GM18868 (cell line): ENCODE measurements around the gene ATP10B.

ENCODE experiments used
- ATAC-seq: cut with Tn5 transposase; IDR thresholded peaks from one replicate; pipeline ENCODE4 v1.9.1; 2021; ENCODE audit warnings: mild to moderate bottlenecking, moderate library complexity; ENCODE audit not compliant: unreplicated experiment

Gene ATP10B

DNA sequence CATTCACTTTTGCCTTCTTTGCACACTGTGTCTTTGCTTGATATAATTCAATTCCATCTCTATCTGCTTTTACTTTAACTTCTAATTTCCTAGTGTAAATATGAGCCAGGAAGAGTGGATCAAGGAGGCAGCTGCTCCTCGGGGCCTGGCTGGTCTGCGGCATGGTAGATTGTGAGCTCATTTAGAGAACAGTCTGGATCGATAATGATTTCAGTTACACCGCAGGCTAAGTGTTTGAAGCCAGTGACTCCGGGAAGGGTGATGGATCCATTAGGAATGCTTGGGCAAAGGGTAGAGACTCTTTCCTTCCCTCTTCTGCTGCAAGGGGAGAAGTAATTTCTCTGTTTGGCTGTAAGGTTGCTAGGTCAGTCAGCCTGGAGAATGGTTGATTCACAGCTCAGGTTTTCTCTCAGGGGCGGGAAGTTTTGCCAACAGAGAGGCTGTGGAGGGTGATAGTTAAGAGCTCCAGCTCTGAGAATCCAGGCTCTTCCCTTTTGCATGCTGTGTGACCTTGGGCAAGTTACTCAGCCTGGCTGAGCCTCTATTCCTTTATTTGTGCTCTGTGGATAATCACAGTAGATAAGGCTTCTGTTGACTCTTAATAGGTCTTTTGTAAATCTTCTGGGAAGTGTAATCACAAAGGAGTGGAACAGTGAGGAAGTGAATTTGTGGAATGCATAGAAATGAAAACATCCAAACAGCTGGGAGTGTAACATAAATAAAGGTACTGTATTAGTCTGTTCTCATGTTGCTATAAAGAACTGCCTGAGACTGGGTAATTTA lies 331.2 kb downstream of the ATP10B start:
- no peak for ATAC-seq

- no peak for ATAC-seq
These were observed 335.1 kb downstream of the ATP10B start for GRCh38 chr5:160516696-160517530.

- no peak for ATAC-seq
These were observed 337.1 kb downstream of the ATP10B start for GRCh38 chr5:160514866-160515265.

- ATAC-seq, result no peak
These were observed 337.8 kb downstream of the ATP10B start for GRCh38 chr5:160514191-160514590.

DNA sequence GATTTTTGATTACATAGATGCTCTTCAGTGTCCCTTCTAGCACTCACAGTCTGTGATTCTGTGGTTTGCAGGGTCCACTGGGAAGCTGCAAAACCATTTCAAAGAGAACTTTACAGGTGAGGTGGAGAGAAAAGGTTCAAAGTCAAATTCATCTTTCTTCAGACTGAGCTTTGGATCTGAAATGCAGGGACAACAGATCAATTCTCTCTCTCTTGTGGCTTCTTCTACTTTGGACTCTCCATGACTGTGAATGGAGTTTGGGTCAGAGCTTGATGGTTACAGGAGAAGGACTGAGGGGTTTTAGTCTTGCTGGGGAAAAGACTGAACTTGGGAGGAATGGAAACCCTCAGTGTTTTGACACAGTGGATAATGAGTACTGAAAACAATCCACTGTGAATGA lies 338.5 kb downstream of the ATP10B start:
- no peak for ATAC-seq
